H1 (cell line): Measurements from ENCODE around the gene CDH12. TPM values are rescaled to one million over a fixed set of nuclear protein-coding genes. Genes with fewer than 3 reads are reported as not detected.

Experiments
- CTCF ChIA-PET: fragments of 300-600 bp; sonication (Branson Sonifier 250); formaldehyde crosslinking; loops from one replicate; lab custom pipeline; 2021; ENCODE audit not compliant: partially characterized antibody; lab: Charles Lee
- POLR2A ChIA-PET: fragments of 300-600 bp; sonication (Branson Sonifier 250); formaldehyde crosslinking; loops from one replicate; lab custom pipeline; 2021; ENCODE audit warnings: inconsistent platforms; ENCODE audit not compliant: partially characterized antibody; lab: Charles Lee
- DNase-seq, 2 experiments: peaks; one replicate each; pipeline versions ENCODE4 v3.0.0 to v3.0.0-alpha.2; 2010 to 2022; ENCODE audit warnings: low spot score in 2 of 2, low read depth in 1 of 2, mixed read lengths in 1 of 2
- FAIRE-seq: peaks from 2 replicates; lab custom pipeline; 2011; peaks lifted over from hg19 to GRCh38; lab: Jason Lieb, UNC
- H2AFZ ChIP-seq: 2 replicates; pipeline ENCODE4 v1.8.1; 2012; ENCODE audit warnings: low read length, inconsistent platforms
- H2AK5ac ChIP-seq: 2 replicates; pipeline ENCODE4 v1.6.1; 2013; ENCODE audit warnings: low read depth, low read length
- H2BK120ac ChIP-seq: replicated peaks from 2 replicates; pipeline ENCODE3; 2013; ENCODE audit warnings: low read depth, low read length, inconsistent platforms
- H2BK12ac ChIP-seq: 2 replicates; pipeline ENCODE4 v1.6.1; 2013; ENCODE audit warnings: low read depth, low read length
- H2BK15ac ChIP-seq: 2 replicates; pipeline ENCODE4 v1.6.1; 2013; ENCODE audit warnings: low read length
- H2BK20ac ChIP-seq: 2 replicates; pipeline ENCODE4 v1.6.1; 2013; ENCODE audit warnings: low read length
- H2BK5ac ChIP-seq: 2 replicates; pipeline ENCODE4 v1.6.1; 2013; ENCODE audit warnings: low read depth, low read length
- H3K14ac ChIP-seq: 2 replicates; pipeline ENCODE4 v1.6.1; 2013; ENCODE audit warnings: inconsistent platforms; ENCODE audit not compliant: insufficient read length
- H3K18ac ChIP-seq: 2 replicates; pipeline ENCODE4 v1.6.1; 2013; ENCODE audit warnings: low read length; ENCODE audit errors: extremely low read depth
- H3K23ac ChIP-seq: 2 replicates; pipeline ENCODE4 v1.6.1; 2013; ENCODE audit warnings: inconsistent platforms; ENCODE audit not compliant: insufficient read length
- H3K23me2 ChIP-seq: 2 replicates; pipeline ENCODE4 v1.6.1; 2013; ENCODE audit warnings: low read depth, low read length
- H3K27ac ChIP-seq: 2 replicates; pipeline ENCODE4 v1.6.1; 2011; ENCODE audit warnings: low read depth, low read length, inconsistent platforms
- H3K27me3 ChIP-seq, 4 experiments: replicated peaks in 1 of 4; 1 replicate in 1 of 4; 2 replicates in 3 of 4; pipeline versions ENCODE4 v1.6.1 to v1.8.1; 2011 to 2013; ENCODE audit warnings: low read length in 3 of 4, mild to moderate bottlenecking in 3 of 4, inconsistent platforms in 2 of 4, mixed read lengths in 2 of 4, moderate library complexity in 1 of 4; ENCODE audit not compliant: control insufficient read depth in 3 of 4, insufficient read depth in 3 of 4; ENCODE audit errors: extremely low read depth in 1 of 4
- H3K36me3 ChIP-seq, 4 experiments: 2 replicates each; pipeline versions ENCODE4 v1.6.1 to v1.8.1; 2011 to 2013; ENCODE audit warnings: mild to moderate bottlenecking in 4 of 4, low read length in 3 of 4, moderate library complexity in 2 of 4, control low read depth in 1 of 4, inconsistent platforms in 1 of 4; ENCODE audit not compliant: insufficient read depth in 4 of 4, control insufficient read depth in 2 of 4
- H3K4ac ChIP-seq: replicated peaks from 2 replicates; pipeline ENCODE3; 2013; ENCODE audit warnings: low read length, low read depth, mixed read lengths, inconsistent platforms; ENCODE audit not compliant: insufficient read length
- H3K4me1 ChIP-seq, 4 experiments: replicated peaks in 1 of 4; 1 replicate in 1 of 4; 2 replicates in 3 of 4; pipeline versions ENCODE4 v1.6.1 to v1.8.1; 2011 to 2013; ENCODE audit warnings: low read length in 3 of 4, inconsistent platforms in 2 of 4, mixed read lengths in 1 of 4; ENCODE audit not compliant: insufficient read depth in 4 of 4, control insufficient read depth in 3 of 4
- H3K4me2 ChIP-seq, 2 experiments: 2 replicates each; pipeline versions ENCODE4 v1.6.1 to v1.8.1; 2011 to 2013; ENCODE audit warnings: low read depth in 2 of 2, low read length in 2 of 2, control low read depth in 1 of 2, inconsistent platforms in 1 of 2, mild to moderate bottlenecking in 1 of 2; ENCODE audit not compliant: insufficient read depth in 1 of 2
- H3K4me3 ChIP-seq, 4 experiments: fragments of 200-600, 300-600 bp in 1 of 4; sonication (generic), shearing (Covaris generic), sonication (Bioruptor Twin) in 1 of 4; 2 replicates each; pipeline versions ENCODE4 v1.5.1 to v1.8.1; 2011 to 2016; ENCODE audit warnings: low read length in 4 of 4, low read depth in 3 of 4, control low read depth in 2 of 4, inconsistent platforms in 2 of 4, mild to moderate bottlenecking in 2 of 4, mixed read lengths in 1 of 4, moderate library complexity in 1 of 4; ENCODE audit not compliant: insufficient read depth in 2 of 4; ENCODE audit errors: extremely low read depth in 1 of 4
- H3K56ac ChIP-seq: replicated peaks from 2 replicates; pipeline ENCODE3; 2013; ENCODE audit warnings: low read depth, mild to moderate bottlenecking, mixed read lengths, low read length, inconsistent platforms; ENCODE audit not compliant: insufficient read length
- H3K79me1 ChIP-seq: 2 replicates; pipeline ENCODE4 v1.6.1; 2013; ENCODE audit warnings: low read depth, low read length, control low read depth
- H3K79me2 ChIP-seq, 2 experiments: 2 replicates each; pipeline versions ENCODE4 v1.6.1 to v1.8.1; 2012 to 2013; ENCODE audit warnings: low read length in 2 of 2, mild to moderate bottlenecking in 2 of 2, inconsistent platforms in 1 of 2; ENCODE audit not compliant: insufficient read depth in 2 of 2, control insufficient read depth in 1 of 2
- H3K9ac ChIP-seq, 4 experiments: replicated peaks in 1 of 4; 1 replicate in 1 of 4; 2 replicates in 3 of 4; pipeline versions ENCODE4 v1.6.1 to v1.8.1; 2011 to 2013; ENCODE audit warnings: low read depth in 3 of 4, low read length in 3 of 4, control low read depth in 2 of 4, mild to moderate bottlenecking in 2 of 4, moderate library complexity in 2 of 4, inconsistent platforms in 1 of 4; ENCODE audit errors: extremely low read depth in 1 of 4
- H3K9me3 ChIP-seq, 2 experiments: 2 replicates each; pipeline versions ENCODE4 v1.6.1 to v1.8.1; 2012 to 2013; ENCODE audit warnings: mild to moderate bottlenecking in 2 of 2, moderate library complexity in 2 of 2, control low read depth in 1 of 2, inconsistent platforms in 1 of 2, low read depth in 1 of 2, low read length in 1 of 2, mixed read lengths in 1 of 2; ENCODE audit not compliant: insufficient read depth in 2 of 2
- H4K20me1 ChIP-seq, 2 experiments: replicated peaks in 1 of 2; 2 replicates each; pipeline versions ENCODE3 to v1.8.1; 2011 to 2013; ENCODE audit warnings: inconsistent platforms in 2 of 2, low read length in 2 of 2, mild to moderate bottlenecking in 1 of 2; ENCODE audit not compliant: insufficient read depth in 2 of 2, control insufficient read depth in 1 of 2
- H4K5ac ChIP-seq: 2 replicates; pipeline ENCODE4 v1.6.1; 2013; ENCODE audit warnings: low read length, low read depth, mixed read lengths, inconsistent platforms; ENCODE audit not compliant: insufficient read length
- H4K8ac ChIP-seq: 2 replicates; pipeline ENCODE4 v1.8.0; 2013; ENCODE audit warnings: mild to moderate bottlenecking, moderate library complexity, low read length, inconsistent platforms; ENCODE audit not compliant: insufficient read depth; ENCODE audit errors: extremely low read depth
- H4K91ac ChIP-seq: replicated peaks from 2 replicates; pipeline ENCODE3; 2013; ENCODE audit warnings: low read length, mixed read lengths, inconsistent platforms; ENCODE audit not compliant: insufficient read length
- ATF2 ChIP-seq: IDR thresholded peaks from 2 replicates; pipeline ENCODE4 v1.6.1; 2012; ENCODE audit warnings: low read length, inconsistent platforms
- ATF3 ChIP-seq: IDR thresholded peaks from 2 replicates; pipeline ENCODE4 v1.6.1; 2011; ENCODE audit warnings: low read depth, mild to moderate bottlenecking, low read length; ENCODE audit not compliant: insufficient read depth
- CBX8 ChIP-seq: fragments of 300-800, 300-1000 bp; sonication (generic); IDR thresholded peaks from 2 replicates; pipeline ENCODE4 v1.7.1; 2016; ENCODE audit warnings: low read depth, low read length, borderline replicate concordance
- EGR1 ChIP-seq: IDR thresholded peaks from 2 replicates; pipeline ENCODE4 v1.6.1; 2011; ENCODE audit warnings: low read depth, low read length, borderline replicate concordance
- FOSL1 ChIP-seq: IDR thresholded peaks from 2 replicates; pipeline ENCODE4 v1.6.1; 2011; ENCODE audit warnings: mild to moderate bottlenecking, low read depth, low read length, moderate library complexity; ENCODE audit not compliant: insufficient read depth
- POLR2A ChIP-seq, 2 experiments: IDR thresholded peaks; 1 replicate in 1 of 2; 2 replicates in 1 of 2; pipeline ENCODE4 v1.6.1; 2011; ENCODE audit warnings: low read depth in 2 of 2, low read length in 2 of 2, mild to moderate bottlenecking in 2 of 2; ENCODE audit errors: control extremely low read depth in 1 of 2
- SAP30 ChIP-seq: fragments of 300-600 bp; sonication (generic); IDR thresholded peaks from 2 replicates; pipeline ENCODE4 v1.7.1; 2012; ENCODE audit warnings: low read length, moderate library complexity, mild to moderate bottlenecking, inconsistent platforms; ENCODE audit not compliant: insufficient read depth, insufficient replicate concordance
- SP2 ChIP-seq: IDR thresholded peaks from 2 replicates; pipeline ENCODE4 v1.6.1; 2012; ENCODE audit warnings: mild to moderate bottlenecking, low read length, inconsistent platforms
- TEAD4 ChIP-seq: IDR thresholded peaks from 2 replicates; pipeline ENCODE4 v1.6.1; 2012; ENCODE audit warnings: low read depth, low read length, inconsistent platforms, mixed read lengths
- USF2 ChIP-seq: IDR thresholded peaks from 2 replicates; pipeline ENCODE4 v1.6.1; 2011; ENCODE audit warnings: low read length, improper control_type of control experiment
- whole genome bisulfite sequencing, 2 experiments: shearing (Covaris generic) in 1 of 2; methylation state at CpG; one replicate each; pipeline versions ENCODE4 v1.1.6 to v1.1.7; 2013 to 2015; ENCODE audit warnings: low lambda C conversion rate in 2 of 2, mixed read lengths in 2 of 2, inconsistent platforms in 1 of 2, low coverage in 1 of 2, missing lambda C conversion rate in 1 of 2; ENCODE audit not compliant: insufficient replicate concordance in 2 of 2, insufficient coverage in 1 of 2, insufficient read length in 1 of 2; ENCODE audit errors: extremely low coverage in 1 of 2, missing lambda C conversion rate in 1 of 2; 5-methylcytosine and 5-hydroxymethylcytosine counted together
- polyA plus RNA-seq, 7 experiments: library from polyadenylated mRNA; depleted of rRNA in 3 of 7; stranded (reverse) in 5 of 7; unstranded in 2 of 7; fragments of >200 nt in 5 of 7; fragments of 200-250 nt in 2 of 7; gene quantifications; 1 replicate in 5 of 7; 2 replicates in 1 of 7; 4 replicates in 1 of 7; pipeline versions ENCODE4 v1.2.1 to v1.2.3, GENCODE V29; 2011 to 2013; ENCODE audit warnings: missing spikeins in 2 of 7, mixed read lengths in 2 of 7
- total RNA-seq: library from RNA; stranded (reverse); fragmentation: NEBNext Ultra II Directional; extraction: Animal tissue kit (Norgen Biotek cat#: 25700); gene quantifications from 2 replicates; pipeline ENCODE4 v1.2.1, GENCODE V29; 2021

Gene CDH12
- total and polyA plus RNA-seq, 2 of the 8 experiments (the other 6 are each of a cell fraction or from before 2014, with no cell fraction given) = 0.03 TPM; not detected in 1

- Histone ChIP-seq H3K9ac (no peak overlapping the region), H4K8ac (no peak overlapping the region), H3K27me3 (no peaks in the 10 kb centered on the region), H2BK5ac (no peak overlapping the region), H3K4me1 (no peaks in the 10 kb centered on the region), H3K79me1 (no peaks in the 10 kb centered on the region), H3K4me2 (no peak overlapping the region), H3K4ac (no peak overlapping the region), H3K36me3 (no peaks in the 10 kb centered on the region), H3K9me3 (no peaks in the 10 kb centered on the region), H4K91ac (no peak overlapping the region), H4K5ac (no peak overlapping the region), H4K20me1 (no peaks in the 10 kb centered on the region), H3K14ac (no peak overlapping the region), H3K56ac (no peak overlapping the region), H2BK20ac (no peak overlapping the region), H3K79me2 (no peaks in the 10 kb centered on the region), H3K18ac (no peak overlapping the region), H2AFZ (no peak overlapping the region), H3K27ac (no peak overlapping the region), H3K4me3 (no peak overlapping the region), H2AK5ac (no peak overlapping the region), H2BK120ac (no peak overlapping the region), H2BK15ac (no peak overlapping the region), H3K23me2 (no peaks in the 10 kb centered on the region; the same call in 1 of the 2 replicates), H2BK12ac (no peak overlapping the region), H3K23ac (no peak overlapping the region)
- no peak for FAIRE-seq
- CTCF ChIA-PET = interaction anchor here (0.6 kb wide), 1 partner anchor 1425 kb away, joined by 3 read pairs; no protein-coding TSS in a partner anchor
- TF ChIP-seq POLR2A (IDR thresholded peaks at IDR 0.05; ENCODE audit: control extremely low read depth in 1 of 2, low read depth in 2 of 2, low read length in 2 of 2) = no peak
- TF ChIP-seq TEAD4 = no peak
- TF ChIP-seq USF2 = no peak
- no peak for TF ChIP-seq ATF2
- TF ChIP-seq CBX8 = no peak
- TF ChIP-seq ATF3 = no peak
- TF ChIP-seq EGR1 = no peak
- TF ChIP-seq SAP30 = no peak
- no peak for TF ChIP-seq FOSL1
- no peak for TF ChIP-seq SP2
- 93% methylated on average over 6 of the region's 6 CpGs; no CpG with 5 or more reads in 1 of the 2 experiments for WGBS, 2 experiments
- no peak for DNase-seq
- POLR2A ChIA-PET = no interaction called here
Observed at GRCh38 chr5:22348027-22348426, 505.1 kb downstream of the CDH12 start.
